GM19043 (cell line): ENCODE measurements around the gene UBE3B.

Experiments
- ATAC-seq: cut with Tn5 transposase; IDR thresholded peaks from one replicate; pipeline ENCODE4 v1.9.1; 2021; ENCODE audit warnings: low read depth; ENCODE audit not compliant: unreplicated experiment

Gene UBE3B

GRCh38 chr12:109449845-109450532, 27.4 kb upstream of the UBE3B start:
- ATAC-seq = no peak

- ATAC-seq = no peak
Observed at GRCh38 chr12:109450980-109451379, 26.5 kb upstream of the UBE3B start.

GRCh38 chr12:109451400-109451799, 26.0 kb upstream of the UBE3B start:
- no peak for ATAC-seq

GRCh38 chr12:109452489-109452888, 24.9 kb upstream of the UBE3B start:
- ATAC-seq = no peak

GRCh38 chr12:109455706-109456105, 21.7 kb upstream of the UBE3B start:
- ATAC-seq = no peak

- ATAC-seq = no peak
Observed at GRCh38 chr12:109458086-109458485, 19.3 kb upstream of the UBE3B start.

- ATAC-seq = no peak
Observed at GRCh38 chr12:109458771-109459208, 18.6 kb upstream of the UBE3B start.

GRCh38 chr12:109459247-109459646, 18.2 kb upstream of the UBE3B start:
- no peak for ATAC-seq

- ATAC-seq = no peak
Observed at GRCh38 chr12:109460538-109460937, 16.9 kb upstream of the UBE3B start.

GRCh38 chr12:109461049-109461845, 16.2 kb upstream of the UBE3B start:
- ATAC-seq = no peak

- ATAC-seq = no peak
Observed at GRCh38 chr12:109461846-109462756, 15.3 kb upstream of the UBE3B start.

GRCh38 chr12:109462868-109463692, 14.4 kb upstream of the UBE3B start:
- no peak for ATAC-seq

GRCh38 chr12:109463756-109464155, 13.7 kb upstream of the UBE3B start:
- no peak for ATAC-seq

- ATAC-seq = no peak
Observed at GRCh38 chr12:109464642-109465351, 12.6 kb upstream of the UBE3B start.

GRCh38 chr12:109466305-109466704, 11.1 kb upstream of the UBE3B start:
- ATAC-seq = no peak

- no peak for ATAC-seq
Observed at GRCh38 chr12:109466821-109467220, 10.6 kb upstream of the UBE3B start.

GRCh38 chr12:109467978-109468676, 9.3 kb upstream of the UBE3B start:
- ATAC-seq = no peak

GRCh38 chr12:109469517-109469916, 7.9 kb upstream of the UBE3B start:
- no peak for ATAC-seq

GRCh38 chr12:109473006-109473405, 4.4 kb upstream of the UBE3B start:
- ATAC-seq = no peak
